Epithelial cell of proximal tubule (primary cell): ENCODE data around the gene OXLD1. TPM values are rescaled to one million over a fixed set of nuclear protein-coding genes. Genes with fewer than 3 reads are reported as not detected.

Experiments
- DNase-seq: peaks from one replicate; pipeline ENCODE4 v3.0.0-alpha.2; 2011; ENCODE audit warnings: low read depth
- H3K4me3 ChIP-seq: 2 replicates; pipeline ENCODE4 v1.5.1; 2011; ENCODE audit warnings: low read depth, mild to moderate bottlenecking, low read length
- total RNA-seq: library from RNA; depleted of rRNA; stranded (reverse); fragments of >200 nt; gene quantifications from 2 replicates; pipeline ENCODE4 v1.2.3, GENCODE V29; 2015
- TF ChIP-seq, protein P1 (sequence below): conservative IDR thresholded peaks from 2 replicates; pipeline ENCODE4 v1.5.1; 2012; ENCODE audit warnings: low read depth, mild to moderate bottlenecking, low read length

The OXLD1 gene
- total RNA-seq, 1 donor from 2014 or later = 24.4 TPM

DNA sequence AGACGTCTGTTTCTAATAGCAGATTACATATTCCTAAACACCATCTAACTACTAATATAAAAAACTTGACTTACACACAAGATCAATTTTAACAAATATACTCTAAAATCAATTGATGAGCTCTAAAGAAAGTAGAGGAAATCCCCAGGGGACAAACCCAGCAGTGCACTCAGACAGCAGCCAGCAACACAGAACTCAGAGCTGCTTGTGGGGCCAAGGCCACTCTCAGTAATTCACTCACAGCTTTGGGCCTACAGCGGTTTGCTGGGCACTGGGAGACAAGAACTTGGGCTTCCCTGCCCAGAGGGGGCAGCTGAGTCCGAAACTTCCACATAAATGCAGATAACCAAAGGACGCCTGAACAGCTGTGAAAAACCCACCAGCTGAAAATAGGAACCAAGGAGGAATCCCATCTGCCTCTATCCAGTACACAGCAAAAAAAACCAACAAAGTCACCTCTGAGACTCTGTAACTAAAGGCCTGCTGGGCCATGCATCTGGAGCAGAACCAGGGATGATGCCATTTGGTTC, 50.9 kb downstream of the OXLD1 start:
- TF ChIP-seq, protein P1, sequence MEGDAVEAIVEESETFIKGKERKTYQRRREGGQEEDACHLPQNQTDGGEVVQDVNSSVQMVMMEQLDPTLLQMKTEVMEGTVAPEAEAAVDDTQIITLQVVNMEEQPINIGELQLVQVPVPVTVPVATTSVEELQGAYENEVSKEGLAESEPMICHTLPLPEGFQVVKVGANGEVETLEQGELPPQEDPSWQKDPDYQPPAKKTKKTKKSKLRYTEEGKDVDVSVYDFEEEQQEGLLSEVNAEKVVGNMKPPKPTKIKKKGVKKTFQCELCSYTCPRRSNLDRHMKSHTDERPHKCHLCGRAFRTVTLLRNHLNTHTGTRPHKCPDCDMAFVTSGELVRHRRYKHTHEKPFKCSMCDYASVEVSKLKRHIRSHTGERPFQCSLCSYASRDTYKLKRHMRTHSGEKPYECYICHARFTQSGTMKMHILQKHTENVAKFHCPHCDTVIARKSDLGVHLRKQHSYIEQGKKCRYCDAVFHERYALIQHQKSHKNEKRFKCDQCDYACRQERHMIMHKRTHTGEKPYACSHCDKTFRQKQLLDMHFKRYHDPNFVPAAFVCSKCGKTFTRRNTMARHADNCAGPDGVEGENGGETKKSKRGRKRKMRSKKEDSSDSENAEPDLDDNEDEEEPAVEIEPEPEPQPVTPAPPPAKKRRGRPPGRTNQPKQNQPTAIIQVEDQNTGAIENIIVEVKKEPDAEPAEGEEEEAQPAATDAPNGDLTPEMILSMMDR = no peak
- H3K4me3 ChIP-seq = no peak overlapping the region
- DNase-seq = no peak

Other genes starting within 250 kb of the OXLD1 start
- 8,322 and 8,951 TPM in 2 replicates for gene ACTG1, start 153.8 kb downstream of the OXLD1 start, total RNA-seq
- 0.51 TPM in 1 of 2 replicates, not detected in the other for gene FSCN2, start 138.2 kb downstream of the OXLD1 start, total RNA-seq
- 33.8 and 38.2 TPM in 2 replicates for gene FAAP100, start 114.3 kb downstream of the OXLD1 start, total RNA-seq
- 51.9 and 81.4 TPM in 2 replicates for gene NPLOC4, start 29.5 kb downstream of the OXLD1 start, total RNA-seq
- 0.14 and 0.29 TPM in 2 replicates for gene TSPAN10, start 29.4 kb downstream of the OXLD1 start, total RNA-seq
- 14.2 and 23.5 TPM in 2 replicates for gene PDE6G, start 10.1 kb downstream of the OXLD1 start, total RNA-seq
- gene CCDC137, start 132 bp upstream of the OXLD1 start, total RNA-seq = 32.7 and 33.2 TPM in 2 replicates
- 43.5 and 59.0 TPM in 2 replicates for gene ARL16, start 17.2 kb upstream of the OXLD1 start, total RNA-seq
- 122 and 144 TPM in 2 replicates for gene HGS, start 17.4 kb upstream of the OXLD1 start, total RNA-seq
- gene MRPL12, start 36.8 kb upstream of the OXLD1 start, total RNA-seq = 127 and 218 TPM in 2 replicates
- 60.1 and 98.6 TPM in 2 replicates for gene SLC25A10, start 45.7 kb upstream of the OXLD1 start, total RNA-seq
- gene GCGR, start 137.5 kb upstream of the OXLD1 start, total RNA-seq = not detected in 2 replicates
- 111 and 153 TPM in 2 replicates for gene MCRIP1, start 166.7 kb upstream of the OXLD1 start, total RNA-seq
- gene PPP1R27, start 168.4 kb upstream of the OXLD1 start, total RNA-seq = 0.17 and 0.36 TPM in 2 replicates
- 932 and 1,272 TPM in 2 replicates for gene P4HB, start 193.9 kb upstream of the OXLD1 start, total RNA-seq
- 272 and 414 TPM in 2 replicates for gene ARHGDIA, start 204.7 kb upstream of the OXLD1 start, total RNA-seq
- 179 and 367 TPM in 2 replicates for gene ALYREF, start 225.0 kb upstream of the OXLD1 start, total RNA-seq
- gene ANAPC11, start 225.1 kb upstream of the OXLD1 start, total RNA-seq = 280 and 313 TPM in 2 replicates
- gene NPB, start 235.6 kb upstream of the OXLD1 start, total RNA-seq = 0.58 and 2.6 TPM in 2 replicates
- gene PCYT2, start 244.8 kb upstream of the OXLD1 start, total RNA-seq = 24.3 and 95.4 TPM in 2 replicates